Lung (tissue), 12 donors: Measurements from ENCODE around the gene KCND3. TPM values are rescaled to one million over a fixed set of nuclear protein-coding genes. Genes with fewer than 3 reads are reported as not detected.

ENCODE experiments used
- ATAC-seq: fragments of 200-7000 bp; cut with Tn5 transposase; one replicate; pipeline ENCODE4 v1.9.1; 2020; ENCODE audit warnings: moderate number of reproducible peaks; ENCODE audit not compliant: insufficient read depth, low FRiP score
- DNase-seq, 3 donors: peaks; one replicate each; pipeline ENCODE4 v3.0.0-alpha.2; 2013 to 2017
- H3K27ac ChIP-seq, 2 donors: one replicate each; pipeline ENCODE4 v1.5.1; 2013; ENCODE audit warnings: mild to moderate bottlenecking in 2 of 2, moderate library complexity in 2 of 2, control low read depth in 1 of 2, inconsistent platforms in 1 of 2, low read depth in 1 of 2, low read length in 1 of 2
- H3K27me3 ChIP-seq, 3 donors: one replicate each; pipeline ENCODE4 v1.5.1; 2013; ENCODE audit warnings: low read length in 2 of 3; ENCODE audit not compliant: control insufficient read depth in 3 of 3, insufficient read depth in 3 of 3
- H3K36me3 ChIP-seq, 4 donors: one replicate each; pipeline ENCODE4 v1.5.1; 2013; ENCODE audit warnings: low read length in 4 of 4, mild to moderate bottlenecking in 1 of 4, moderate library complexity in 1 of 4; ENCODE audit not compliant: control insufficient read depth in 4 of 4, insufficient read depth in 4 of 4
- H3K4me1 ChIP-seq, 5 donors: one replicate each; pipeline ENCODE4 v1.5.1; 2013; ENCODE audit warnings: low read length in 5 of 5, mild to moderate bottlenecking in 2 of 5, moderate library complexity in 1 of 5; ENCODE audit not compliant: control insufficient read depth in 5 of 5, insufficient read depth in 5 of 5
- H3K4me3 ChIP-seq: one replicate; pipeline ENCODE4 v1.5.1; 2013; ENCODE audit warnings: mild to moderate bottlenecking, control low read depth, moderate library complexity
- H3K9ac ChIP-seq, 2 donors: one replicate each; pipeline ENCODE4 v1.5.1; 2013; ENCODE audit warnings: low read length in 2 of 2, control low read depth in 1 of 2; ENCODE audit not compliant: insufficient read depth in 1 of 2
- H3K9me3 ChIP-seq, 4 donors: one replicate each; pipeline ENCODE4 v1.5.1; 2013; ENCODE audit warnings: low read length in 3 of 4, mild to moderate bottlenecking in 1 of 4, moderate library complexity in 1 of 4; ENCODE audit not compliant: control insufficient read depth in 4 of 4, insufficient read depth in 3 of 4
- WGBS, 2 donors: extraction: QIAGEN DNeasy Blood & Tissue Kit; methylation state at CpG; one replicate each; pipeline ENCODE4 v1.1.7; 2013; 5-methylcytosine and 5-hydroxymethylcytosine counted together
- polyA plus RNA-seq, 2 donors: library from polyadenylated mRNA; stranded (reverse); fragments of 200-250 nt; gene quantifications; one replicate each; pipeline ENCODE4 v1.2.1, GENCODE V29; 2013
- total RNA-seq, 2 donors: library from RNA; depleted of rRNA in 1 of 2; stranded (reverse); fragments of >200 nt in 1 of 2; gene quantifications; one replicate each; pipeline ENCODE4 v1.2.1, GENCODE V29; 2014 to 2021
- TF ChIP-seq, protein P1 (sequence below): IDR thresholded peaks from 2 replicates; pipeline ENCODE4 v1.5.1; 2012; ENCODE audit warnings: mild to moderate bottlenecking; ENCODE audit errors: control extremely low read depth, extremely low read depth
- donor health status: control.
- donor health status: control.
- donor health status: Bipolar disorder and iron deficiency.
- donor health status: healthy.
- donor health status: DM: yes; HTN: yes; CAD: no.

The KCND3 gene
- total and polyA plus RNA-seq, 4 donors, result 1.3 to 12.1 (median 4.9) TPM

- peaks cover 0 to 6% (median 5%) of the 10 kb centered on the region in 3 donors for H3K27me3 ChIP-seq
- H3K4me3 ChIP-seq, result no peak overlapping the region
- no peak for ATAC-seq
- H3K27ac ChIP-seq, result no peak overlapping the region
- peaks cover 0 to 4% (median 0%) of the 10 kb centered on the region in 4 donors for H3K9me3 ChIP-seq
- DNase-seq, result no peak
- H3K4me1 ChIP-seq, result no peaks in the 10 kb centered on the region
- TF ChIP-seq, protein P1, sequence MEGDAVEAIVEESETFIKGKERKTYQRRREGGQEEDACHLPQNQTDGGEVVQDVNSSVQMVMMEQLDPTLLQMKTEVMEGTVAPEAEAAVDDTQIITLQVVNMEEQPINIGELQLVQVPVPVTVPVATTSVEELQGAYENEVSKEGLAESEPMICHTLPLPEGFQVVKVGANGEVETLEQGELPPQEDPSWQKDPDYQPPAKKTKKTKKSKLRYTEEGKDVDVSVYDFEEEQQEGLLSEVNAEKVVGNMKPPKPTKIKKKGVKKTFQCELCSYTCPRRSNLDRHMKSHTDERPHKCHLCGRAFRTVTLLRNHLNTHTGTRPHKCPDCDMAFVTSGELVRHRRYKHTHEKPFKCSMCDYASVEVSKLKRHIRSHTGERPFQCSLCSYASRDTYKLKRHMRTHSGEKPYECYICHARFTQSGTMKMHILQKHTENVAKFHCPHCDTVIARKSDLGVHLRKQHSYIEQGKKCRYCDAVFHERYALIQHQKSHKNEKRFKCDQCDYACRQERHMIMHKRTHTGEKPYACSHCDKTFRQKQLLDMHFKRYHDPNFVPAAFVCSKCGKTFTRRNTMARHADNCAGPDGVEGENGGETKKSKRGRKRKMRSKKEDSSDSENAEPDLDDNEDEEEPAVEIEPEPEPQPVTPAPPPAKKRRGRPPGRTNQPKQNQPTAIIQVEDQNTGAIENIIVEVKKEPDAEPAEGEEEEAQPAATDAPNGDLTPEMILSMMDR, result no peak
- 85 to 89% methylated on average over 5 of the region's 5 CpGs for WGBS, 2 donors
- no peaks in the 10 kb centered on the region for H3K36me3 ChIP-seq
- H3K9ac ChIP-seq, result no peak overlapping the region
Measured at GRCh38 chr1:111803951-111804350, 185.5 kb downstream of the KCND3 start.

- Histone ChIP-seq H3K9me3 (peaks cover 0 to 4% (median 0%) of the 10 kb centered on the region in 4 donors), H3K36me3 (no peaks in the 10 kb centered on the region), H3K4me3 (no peak overlapping the region), H3K9ac (no peak overlapping the region), H3K27me3 (peaks cover 0 to 6% (median 5%) of the 10 kb centered on the region in 3 donors), H3K27ac (no peak overlapping the region), H3K4me1 (no peaks in the 10 kb centered on the region)
- ATAC-seq (no peak), DNase-seq (no peak)
- TF ChIP-seq, protein P1, result no peak
- WGBS, 2 donors, result 92 to 96% methylated on average over 5 of the region's 5 CpGs
Measured at GRCh38 chr1:111802984-111803383, 186.5 kb downstream of the KCND3 start.

DNA sequence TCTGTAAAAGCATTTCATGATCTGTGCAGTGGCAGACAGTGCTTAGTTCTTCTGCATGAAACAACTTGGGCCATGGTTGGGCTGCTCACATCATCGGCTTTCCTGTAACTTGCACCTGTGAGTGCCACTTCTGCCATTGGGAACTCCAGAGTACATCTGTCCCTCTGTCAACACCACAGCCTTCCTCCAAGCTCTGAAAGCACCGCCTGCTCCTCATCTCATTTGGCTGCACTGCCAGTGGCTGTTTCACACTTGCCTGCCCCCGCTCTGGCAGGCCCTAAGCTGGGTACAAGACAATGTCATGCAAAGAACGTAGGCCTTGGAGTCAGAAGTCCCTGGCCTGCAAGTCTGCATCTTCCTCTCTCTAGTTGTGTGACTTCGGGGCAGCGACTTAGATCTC, 187.4 kb downstream of the KCND3 start:
- peak overlapping the region in 1 of 2 donors; percentile 71 for H3K27ac ChIP-seq
- H3K9ac ChIP-seq, result no peak overlapping the region
- peaks cover 0 to 6% (median 5%) of the 10 kb centered on the region in 3 donors for H3K27me3 ChIP-seq
- DNase-seq, result no peak
- WGBS, 2 donors, result 95 to 98% methylated on average over 6 of the region's 6 CpGs
- H3K9me3 ChIP-seq, result peaks cover 0 to 4% (median 0%) of the 10 kb centered on the region in 4 donors
- H3K36me3 ChIP-seq, result no peaks in the 10 kb centered on the region
- no peaks in the 10 kb centered on the region for H3K4me1 ChIP-seq
- no peak for ATAC-seq
- TF ChIP-seq, protein P1, result no peak
- H3K4me3 ChIP-seq, result no peak overlapping the region
